Measurements from ENCODE around the gene KPNA5. TPM values are rescaled to one million over a fixed set of nuclear protein-coding genes. Genes with fewer than 3 reads are reported as not detected.
A peak's percentile ranks its signal among the peaks of the same experiment; 100 is the strongest.

Gene KPNA5
- total and polyA plus RNA-seq, 2 of the 13 experiments (the other 11 are each of a cell fraction or from before 2014, with no cell fraction given) = 5.3 to 13.0 TPM

- TF ChIP-seq ZNF562 (CRISPR knock-in tag; IDR thresholded peaks at IDR 0.05; ENCODE audit: borderline replicate concordance) (no peak), HOXD1 (CRISPR knock-in tag; IDR thresholded peaks at IDR 0.05) (peak; percentile 84; the same call in 1 of the 2 replicates), ZNF567 (CRISPR knock-in tag; IDR thresholded peaks at IDR 0.05; ENCODE audit: borderline replicate concordance) (no peak), ZNF383 (CRISPR knock-in tag; IDR thresholded peaks at IDR 0.05; ENCODE audit: borderline replicate concordance) (no peak), MIER2 (CRISPR knock-in tag; IDR thresholded peaks at IDR 0.05) (peak; percentile 90), NR1H2 (CRISPR knock-in tag; IDR thresholded peaks at IDR 0.05; ENCODE audit: borderline replicate concordance, low read depth) (no peak), E2F1 (CRISPR knock-in tag; IDR thresholded peaks at IDR 0.05) (no peak), ZNF337 (CRISPR knock-in tag; IDR thresholded peaks at IDR 0.05; ENCODE audit: borderline replicate concordance, low read depth) (0 out of 2 replicates have a peak, but pooled peaks have one; percentile 58), NR2F6 (IDR thresholded peaks at IDR 0.05) (peak; percentile 84), NR2F6 (CRISPR knock-in tag; IDR thresholded peaks at IDR 0.05) (peak; percentile 95), ZNF589 (CRISPR knock-in tag; conservative IDR thresholded peaks at IDR 0.05) (no peak), ZBTB14 (CRISPR knock-in tag; IDR thresholded peaks at IDR 0.05) (no peak), SMARCE1 (IDR thresholded peaks at IDR 0.05; ENCODE audit: borderline replicate concordance) (no peak), ZNF296 (CRISPR knock-in tag; conservative IDR thresholded peaks at IDR 0.05) (no peak), FOXA1 (IDR thresholded peaks at IDR 0.05) (no peak), FOXA1 (CRISPR knock-in tag; IDR thresholded peaks at IDR 0.05) (peak; percentile 92), ZNF275 (CRISPR knock-in tag; IDR thresholded peaks at IDR 0.05; ENCODE audit: borderline replicate concordance) (peak; percentile 26; the same call in 1 of the 2 replicates), MAF1 (CRISPR knock-in tag; IDR thresholded peaks at IDR 0.05; ENCODE audit: borderline replicate concordance) (0 out of 2 replicates have a peak, but pooled peaks have one; percentile 40), ZNF3 (CRISPR knock-in tag; IDR thresholded peaks at IDR 0.05) (peak; percentile 69; the same call in 1 of the 2 replicates), SP5 (CRISPR knock-in tag; IDR thresholded peaks at IDR 0.05; ENCODE audit: borderline replicate concordance, low read depth) (peak; percentile 85), CCDC6 (CRISPR knock-in tag; IDR thresholded peaks at IDR 0.05) (peak; percentile 80; the same call in 1 of the 2 replicates), ZNF143 (CRISPR knock-in tag; IDR thresholded peaks at IDR 0.05) (peak; percentile 61; the same call in 1 of the 2 replicates), BCL6 (CRISPR knock-in tag; IDR thresholded peaks at IDR 0.05) (peak; percentile 95), KLF11 (CRISPR knock-in tag; IDR thresholded peaks at IDR 0.05) (no peak)
These were observed 49.5 kb upstream of the KPNA5 start (continued) for GRCh38 chr6:116631379-116631990.
